Measurements from ENCODE around the gene PIP4K2B. TPM values are rescaled to one million over a fixed set of nuclear protein-coding genes. Genes with fewer than 3 reads are reported as not detected.

The PIP4K2B gene
- total RNA-seq: 43.4 and 46.9 TPM in 2 replicates

GRCh38 chr17:38799501-38800236, at the start of gene PIP4K2B:
PIP4K2B (minus strand) TSS chr17:38799556; CDS start chr17:38799424, 132 bp downstream.

GRCh38 chr17:38824899-38825761, 25.8 kb upstream of the PIP4K2B start, which contains the start of gene CWC25:
CWC25 (minus strand) TSS chr17:38825321; CDS start chr17:38825183, 138 bp downstream.

GRCh38 chr17:38752308-38753070, 46.9 kb downstream of the PIP4K2B start, which contains the start of gene PSMB3:
PSMB3 (plus strand) TSS chr17:38752741; CDS start chr17:38752827, 86 bp downstream.

GRCh38 chr17:38748149-38748891, 51.0 kb downstream of the PIP4K2B start, which contains the start of gene PCGF2:
PCGF2 (minus strand) TSS chr17:38748336; CDS start chr17:38740402, 7,934 bp downstream.

GRCh38 chr17:38729886-38730525, 69.3 kb downstream of the PIP4K2B start, which contains the start of gene CISD3:
CISD3 (plus strand) TSS chr17:38730341; CDS start chr17:38730359, 18 bp downstream.

Other genes starting within 250 kb of the PIP4K2B start
- gene SRCIN1, start 193.6 kb downstream of the PIP4K2B start, total RNA-seq: 0.15 TPM in 1 of 2 replicates, not detected in the other
- 0.74 and 1.2 TPM in 2 replicates for gene EPOP, start 124.6 kb downstream of the PIP4K2B start, total RNA-seq
- gene MLLT6, start 94.3 kb downstream of the PIP4K2B start, total RNA-seq: 19.0 and 19.6 TPM in 2 replicates
- gene CISD3, start 69.2 kb downstream of the PIP4K2B start, total RNA-seq: 15.1 and 15.6 TPM in 2 replicates
- gene PCGF2, start 51.2 kb downstream of the PIP4K2B start, total RNA-seq: 2.9 and 3.6 TPM in 2 replicates
- 405 and 439 TPM in 2 replicates for gene PSMB3, start 46.8 kb downstream of the PIP4K2B start, total RNA-seq
- 7.6 and 10.0 TPM in 2 replicates for gene CWC25, start 25.8 kb upstream of the PIP4K2B start, total RNA-seq
- gene RPL23, start 54.2 kb upstream of the PIP4K2B start, total RNA-seq: 1,562 and 1,691 TPM in 2 replicates
- gene LASP1, start 70.5 kb upstream of the PIP4K2B start, total RNA-seq: 260 and 290 TPM in 2 replicates
- under 0.01 TPM in 1 of 2 replicates, not detected in the other for gene FBXO47, start 167.8 kb upstream of the PIP4K2B start, total RNA-seq